Panc1 (cell line): ENCODE data around the gene NDST1.

Experiments used
- TF ChIP-seq, protein P1 (sequence below), 2 experiments: IDR thresholded peaks; 2 replicates each; pipeline ENCODE4 v1.6.1; 2011 to 2012; ENCODE audit warnings: low read depth in 2 of 2, control low read depth in 1 of 2, low read length in 1 of 2, mild to moderate bottlenecking in 1 of 2, moderate library complexity in 1 of 2; ENCODE audit not compliant: insufficient read depth in 1 of 2
- TF ChIP-seq, protein P2 (sequence below): fragments of 450-650 bp; IDR thresholded peaks from 2 replicates; pipeline ENCODE4 v1.5.1; 2017; ENCODE audit warnings: mild to moderate bottlenecking

DNA sequence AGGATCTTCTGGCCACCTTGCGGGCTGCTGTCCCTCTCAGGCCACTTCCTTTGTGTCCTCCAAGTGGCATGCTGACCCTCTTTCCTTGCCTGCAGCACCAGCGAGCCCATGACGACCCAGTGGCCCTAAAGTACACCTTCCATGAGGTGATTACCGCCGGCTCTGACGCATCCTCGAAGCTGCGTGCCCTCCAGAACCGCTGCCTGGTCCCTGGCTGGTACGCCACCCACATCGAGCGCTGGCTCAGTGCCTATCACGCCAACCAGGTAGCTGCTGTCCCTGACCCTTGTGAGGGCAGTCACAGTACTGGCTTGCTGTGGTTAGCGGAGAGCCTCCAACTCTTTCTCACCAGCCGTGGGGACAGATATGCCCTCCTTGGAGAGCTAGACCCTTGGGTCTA, 40.2 kb downstream of the NDST1 start:
- TF ChIP-seq, protein P1, sequence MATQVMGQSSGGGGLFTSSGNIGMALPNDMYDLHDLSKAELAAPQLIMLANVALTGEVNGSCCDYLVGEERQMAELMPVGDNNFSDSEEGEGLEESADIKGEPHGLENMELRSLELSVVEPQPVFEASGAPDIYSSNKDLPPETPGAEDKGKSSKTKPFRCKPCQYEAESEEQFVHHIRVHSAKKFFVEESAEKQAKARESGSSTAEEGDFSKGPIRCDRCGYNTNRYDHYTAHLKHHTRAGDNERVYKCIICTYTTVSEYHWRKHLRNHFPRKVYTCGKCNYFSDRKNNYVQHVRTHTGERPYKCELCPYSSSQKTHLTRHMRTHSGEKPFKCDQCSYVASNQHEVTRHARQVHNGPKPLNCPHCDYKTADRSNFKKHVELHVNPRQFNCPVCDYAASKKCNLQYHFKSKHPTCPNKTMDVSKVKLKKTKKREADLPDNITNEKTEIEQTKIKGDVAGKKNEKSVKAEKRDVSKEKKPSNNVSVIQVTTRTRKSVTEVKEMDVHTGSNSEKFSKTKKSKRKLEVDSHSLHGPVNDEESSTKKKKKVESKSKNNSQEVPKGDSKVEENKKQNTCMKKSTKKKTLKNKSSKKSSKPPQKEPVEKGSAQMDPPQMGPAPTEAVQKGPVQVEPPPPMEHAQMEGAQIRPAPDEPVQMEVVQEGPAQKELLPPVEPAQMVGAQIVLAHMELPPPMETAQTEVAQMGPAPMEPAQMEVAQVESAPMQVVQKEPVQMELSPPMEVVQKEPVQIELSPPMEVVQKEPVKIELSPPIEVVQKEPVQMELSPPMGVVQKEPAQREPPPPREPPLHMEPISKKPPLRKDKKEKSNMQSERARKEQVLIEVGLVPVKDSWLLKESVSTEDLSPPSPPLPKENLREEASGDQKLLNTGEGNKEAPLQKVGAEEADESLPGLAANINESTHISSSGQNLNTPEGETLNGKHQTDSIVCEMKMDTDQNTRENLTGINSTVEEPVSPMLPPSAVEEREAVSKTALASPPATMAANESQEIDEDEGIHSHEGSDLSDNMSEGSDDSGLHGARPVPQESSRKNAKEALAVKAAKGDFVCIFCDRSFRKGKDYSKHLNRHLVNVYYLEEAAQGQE (IDR thresholded peaks at IDR 0.05; ENCODE audit: insufficient read depth in 1 of 2, low read depth in 2 of 2, low read length in 1 of 2), result no peak
- TF ChIP-seq, protein P2, sequence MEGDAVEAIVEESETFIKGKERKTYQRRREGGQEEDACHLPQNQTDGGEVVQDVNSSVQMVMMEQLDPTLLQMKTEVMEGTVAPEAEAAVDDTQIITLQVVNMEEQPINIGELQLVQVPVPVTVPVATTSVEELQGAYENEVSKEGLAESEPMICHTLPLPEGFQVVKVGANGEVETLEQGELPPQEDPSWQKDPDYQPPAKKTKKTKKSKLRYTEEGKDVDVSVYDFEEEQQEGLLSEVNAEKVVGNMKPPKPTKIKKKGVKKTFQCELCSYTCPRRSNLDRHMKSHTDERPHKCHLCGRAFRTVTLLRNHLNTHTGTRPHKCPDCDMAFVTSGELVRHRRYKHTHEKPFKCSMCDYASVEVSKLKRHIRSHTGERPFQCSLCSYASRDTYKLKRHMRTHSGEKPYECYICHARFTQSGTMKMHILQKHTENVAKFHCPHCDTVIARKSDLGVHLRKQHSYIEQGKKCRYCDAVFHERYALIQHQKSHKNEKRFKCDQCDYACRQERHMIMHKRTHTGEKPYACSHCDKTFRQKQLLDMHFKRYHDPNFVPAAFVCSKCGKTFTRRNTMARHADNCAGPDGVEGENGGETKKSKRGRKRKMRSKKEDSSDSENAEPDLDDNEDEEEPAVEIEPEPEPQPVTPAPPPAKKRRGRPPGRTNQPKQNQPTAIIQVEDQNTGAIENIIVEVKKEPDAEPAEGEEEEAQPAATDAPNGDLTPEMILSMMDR, result no peak
